Measurements from ENCODE around the gene FKBP1B. TPM values are rescaled to one million over a fixed set of nuclear protein-coding genes. Genes with fewer than 3 reads are reported as not detected.

Gene FKBP1B
- total RNA-seq, 2 experiments from 2014 or later, result 0.47 TPM; not detected in 1

- POLR2A ChIA-PET, result no interaction called here
- H3K27ac Mint-ChIP-seq, result no peak overlapping the region
These were observed 4.9 kb downstream of the FKBP1B start for GRCh38 chr2:24054366-24055010.

GRCh38 chr2:24055750-24056149, 6.2 kb downstream of the FKBP1B start:
- H3K4me3 ChIP-seq (ENCODE audit: low read length), result no peak overlapping the region
- intact Hi-C loops (cut with DNase I, micrococcal nuclease), result no loop called here
- no peak overlapping the region for H3K4me3 Mint-ChIP-seq
- no peak for TF ChIP-seq CTCF (IDR thresholded peaks at IDR 0.05)
- ChIA-PET CTCF (no interaction called here), POLR2A (no interaction called here)
- H3K27ac Mint-ChIP-seq, result no peak overlapping the region
- H3K9me3 ChIP-seq (ENCODE audit: control insufficient read depth in 1 of 2, insufficient read depth in 1 of 2, low read length in 2 of 2), result no peaks in the 10 kb centered on the region
- no peaks in the 10 kb centered on the region for H3K4me1 ChIP-seq (ENCODE audit: insufficient read depth, low read length)
- H3K27me3 ChIP-seq (ENCODE audit: control insufficient read depth in 1 of 2, insufficient read depth in 2 of 2, low read length in 2 of 2), result peaks cover 0 to 5% of the 10 kb centered on the region in 2 experiments
- no peaks in the 10 kb centered on the region for H3K36me3 ChIP-seq (ENCODE audit: insufficient read depth, low read length)
- DNase-seq (no peak), ATAC-seq (ENCODE audit: poor library complexity) (no peak)
- no peak overlapping the region for H3K27ac ChIP-seq (ENCODE audit: low read depth in 1 of 2, low read length in 2 of 2)
- peaks cover 4% of the 10 kb centered on the region for H3K27me3 Mint-ChIP-seq
- H3K36me3 Mint-ChIP-seq (ENCODE audit: low read depth), result no peaks in the 10 kb centered on the region
- H3K9me3 Mint-ChIP-seq, result no peaks in the 10 kb centered on the region
- no peaks in the 10 kb centered on the region for H3K4me1 Mint-ChIP-seq (ENCODE audit: low read depth)

More at GRCh38 chr2:24054366-24055010, 4.9 kb downstream of the FKBP1B start:
- Histone ChIP-seq H3K27me3 (ENCODE audit: control insufficient read depth in 1 of 2, insufficient read depth in 2 of 2, low read length in 2 of 2) (peaks cover 4 to 17% of the 10 kb centered on the region in 2 experiments), H3K36me3 (ENCODE audit: insufficient read depth, low read length) (no peaks in the 10 kb centered on the region), H3K4me3 (ENCODE audit: low read length) (no peak overlapping the region), H3K9me3 (ENCODE audit: control insufficient read depth in 1 of 2, insufficient read depth in 1 of 2, low read length in 2 of 2) (no peaks in the 10 kb centered on the region), H3K4me1 (ENCODE audit: insufficient read depth, low read length) (peaks cover 10% of the 10 kb centered on the region), H3K27ac (ENCODE audit: low read depth in 1 of 2, low read length in 2 of 2) (no peak overlapping the region)
- no peak for ATAC-seq (ENCODE audit: poor library complexity)
- Mint-ChIP-seq H3K9me3 (no peaks in the 10 kb centered on the region), H3K36me3 (ENCODE audit: low read depth) (no peaks in the 10 kb centered on the region), H3K4me3 (no peak overlapping the region), H3K4me1 (ENCODE audit: low read depth) (peaks cover under 1% of the 10 kb centered on the region), H3K27me3 (peaks cover 4% of the 10 kb centered on the region)
- CTCF ChIA-PET, result no interaction called here
- DNase-seq, result no peak
- intact Hi-C loops (cut with DNase I, micrococcal nuclease), result no loop called here
- TF ChIP-seq CTCF (IDR thresholded peaks at IDR 0.05), result no peak

GRCh38 chr2:24058564-24059271, 9.2 kb downstream of the FKBP1B start:
- Mint-ChIP-seq H3K4me1 (ENCODE audit: low read depth) (no peaks in the 10 kb centered on the region), H3K4me3 (no peak overlapping the region), H3K27me3 (no peaks in the 10 kb centered on the region), H3K9me3 (no peaks in the 10 kb centered on the region), H3K36me3 (ENCODE audit: low read depth) (no peaks in the 10 kb centered on the region), H3K27ac (no peak overlapping the region)
- peaks cover 0 to 5% of the 10 kb centered on the region in 2 experiments for H3K27me3 ChIP-seq (ENCODE audit: control insufficient read depth in 1 of 2, insufficient read depth in 2 of 2, low read length in 2 of 2)
- intact Hi-C loops (cut with DNase I, micrococcal nuclease), result no loop called here
- CTCF ChIA-PET, result no interaction called here
- no peak for TF ChIP-seq CTCF (IDR thresholded peaks at IDR 0.05)
- H3K4me1 ChIP-seq (ENCODE audit: insufficient read depth, low read length), result no peaks in the 10 kb centered on the region
- DNase-seq, result no peak
- POLR2A ChIA-PET, result interaction anchor here (2.1 kb wide), 1 partner anchor 18 kb away, joined by 6 read pairs; the partner anchor contains the start of gene SF3B6
- no peak overlapping the region for H3K4me3 ChIP-seq (ENCODE audit: low read length)
- H3K9me3 ChIP-seq (ENCODE audit: control insufficient read depth in 1 of 2, insufficient read depth in 1 of 2, low read length in 2 of 2), result no peaks in the 10 kb centered on the region
- ATAC-seq (ENCODE audit: poor library complexity), result no peak
- H3K27ac ChIP-seq (ENCODE audit: low read depth in 1 of 2, low read length in 2 of 2), result no peak overlapping the region
- H3K36me3 ChIP-seq (ENCODE audit: insufficient read depth, low read length), result no peaks in the 10 kb centered on the region
